OCI-LY3 (cell line): ENCODE results near the gene NSRP1.

ENCODE experiments used
- H2AFZ ChIP-seq: fragments of 200-600, 300-600 bp; shearing (Covaris generic); 2 replicates; pipeline ENCODE4 v1.6.0; 2014; ENCODE audit warnings: antibody characterized with exemption, low read depth, low read length
- H3K27ac ChIP-seq: fragments of 200-600, 300-600 bp; sonication (generic); 2 replicates; pipeline ENCODE4 v1.5.1; 2014; ENCODE audit warnings: mild to moderate bottlenecking, low read length, moderate library complexity, mixed read lengths
- H3K27me3 ChIP-seq: fragments of 200-600, 300-600 bp; sonication (generic); 2 replicates; pipeline ENCODE4 v1.6.1; 2014; ENCODE audit warnings: low read depth, low read length, mixed read lengths
- H3K36me3 ChIP-seq: fragments of 200-600, 300-600 bp; sonication (generic); replicated peaks from 2 replicates; pipeline ENCODE3; 2014; ENCODE audit warnings: low read depth, low read length, mixed read lengths
- H3K4me1 ChIP-seq: fragments of 300-600, 200-600 bp; sonication (generic); 2 replicates; pipeline ENCODE4 v1.6.1; 2014; ENCODE audit warnings: low read length, mixed read lengths
- H3K4me2 ChIP-seq: fragments of 200-600, 300-600 bp; sonication (generic); 2 replicates; pipeline ENCODE4 v1.6.1; 2014; ENCODE audit warnings: low read length, mixed read lengths
- H3K4me3 ChIP-seq: fragments of 300-600, 200-600 bp; sonication (generic); 2 replicates; pipeline ENCODE4 v1.5.1; 2014; ENCODE audit warnings: antibody characterized with exemption, mild to moderate bottlenecking, low read length, moderate library complexity
- H3K79me2 ChIP-seq: fragments of 300-600, 200-600 bp; shearing (Covaris generic); 2 replicates; pipeline ENCODE4 v1.6.1; 2014; ENCODE audit warnings: mild to moderate bottlenecking, low read length, mixed read lengths
- H3K9ac ChIP-seq: fragments of 300-600, 200-600 bp; shearing (Covaris generic); 2 replicates; pipeline ENCODE4 v1.6.0; 2014; ENCODE audit warnings: mild to moderate bottlenecking, low read length, moderate library complexity
- H3K9me3 ChIP-seq: fragments of 200-600, 300-600 bp; shearing (Covaris generic); 2 replicates; pipeline ENCODE4 v1.6.1; 2014; ENCODE audit warnings: low read length, mixed read lengths; ENCODE audit not compliant: insufficient read depth
- H4K20me1 ChIP-seq: fragments of 200-600, 300-600 bp; sonication (generic); 2 replicates; pipeline ENCODE4 v1.6.1; 2016; ENCODE audit warnings: low read length, mixed read lengths; ENCODE audit not compliant: insufficient read depth
- CTCF ChIP-seq: fragments of 200-600, 300-600 bp; sonication (generic); IDR thresholded peaks from 2 replicates; pipeline ENCODE4 v1.5.1; 2014; ENCODE audit warnings: antibody characterized with exemption, low read length, low read depth
- EZH2phosphoT487 ChIP-seq: fragments of 200-600 bp; shearing (Covaris generic); IDR thresholded peaks from 2 replicates; pipeline ENCODE4 v1.6.1; 2018; ENCODE audit warnings: antibody characterized with exemption, mixed run types, low read depth

Gene NSRP1

GRCh38 chr17:30219315-30219714, 102.7 kb downstream of the NSRP1 start:
- no peak overlapping the region for H2AFZ ChIP-seq
- no peaks in the 10 kb centered on the region for H3K79me2 ChIP-seq
- H3K4me1 ChIP-seq, result peaks cover 8% of the 10 kb centered on the region; the same call in 1 of the 2 replicates
- TF ChIP-seq EZH2phosphoT487, result no peak
- no peak for TF ChIP-seq CTCF
- no peak overlapping the region for H3K27ac ChIP-seq
- peaks cover 48% of the 10 kb centered on the region for H3K27me3 ChIP-seq
- no peaks in the 10 kb centered on the region for H3K9me3 ChIP-seq
- no peak overlapping the region for H3K4me3 ChIP-seq
- H3K9ac ChIP-seq, result no peak overlapping the region
- no peaks in the 10 kb centered on the region for H3K36me3 ChIP-seq
- H4K20me1 ChIP-seq, result peaks cover 3% of the 10 kb centered on the region; the same call in 1 of the 2 replicates
- no peak overlapping the region for H3K4me2 ChIP-seq

- H3K9me3 ChIP-seq, result no peaks in the 10 kb centered on the region
- no peak overlapping the region for H3K27ac ChIP-seq
- TF ChIP-seq CTCF (no peak), EZH2phosphoT487 (no peak)
- H3K4me3 ChIP-seq, result no peak overlapping the region
- H2AFZ ChIP-seq, result no peak overlapping the region
- H3K79me2 ChIP-seq, result no peaks in the 10 kb centered on the region
- H3K27me3 ChIP-seq, result peaks cover 51% of the 10 kb centered on the region
- no peak overlapping the region for H3K9ac ChIP-seq
- peaks cover 3% of the 10 kb centered on the region; the same call in 1 of the 2 replicates for H4K20me1 ChIP-seq
- H3K4me2 ChIP-seq, result no peak overlapping the region
- peaks cover 8% of the 10 kb centered on the region; the same call in 1 of the 2 replicates for H3K4me1 ChIP-seq
- no peaks in the 10 kb centered on the region for H3K36me3 ChIP-seq
These were observed 103.2 kb downstream of the NSRP1 start for GRCh38 chr17:30219833-30220232.

GRCh38 chr17:30220414-30220813, 103.8 kb downstream of the NSRP1 start:
- no peak overlapping the region for H3K4me2 ChIP-seq
- TF ChIP-seq CTCF, result no peak
- TF ChIP-seq EZH2phosphoT487, result no peak

GRCh38 chr17:30221346-30221745, 104.7 kb downstream of the NSRP1 start:
- H3K27ac ChIP-seq, result no peak overlapping the region
- H3K9me3 ChIP-seq, result no peaks in the 10 kb centered on the region
- H3K36me3 ChIP-seq, result no peaks in the 10 kb centered on the region
- peaks cover 8% of the 10 kb centered on the region; the same call in 1 of the 2 replicates for H3K4me1 ChIP-seq
- peaks cover 3% of the 10 kb centered on the region; the same call in 1 of the 2 replicates for H4K20me1 ChIP-seq
- H2AFZ ChIP-seq, result no peak overlapping the region
- no peaks in the 10 kb centered on the region for H3K79me2 ChIP-seq
- TF ChIP-seq CTCF (no peak), EZH2phosphoT487 (no peak)
- H3K4me2 ChIP-seq, result no peak overlapping the region
- H3K9ac ChIP-seq, result no peak overlapping the region
- peaks cover 57% of the 10 kb centered on the region for H3K27me3 ChIP-seq
- no peak overlapping the region for H3K4me3 ChIP-seq

More at GRCh38 chr17:30220414-30220813, 103.8 kb downstream of the NSRP1 start:
- H3K4me3 ChIP-seq, result no peak overlapping the region
- no peaks in the 10 kb centered on the region for H3K9me3 ChIP-seq
- H3K36me3 ChIP-seq, result no peaks in the 10 kb centered on the region
- H3K27me3 ChIP-seq, result peaks cover 55% of the 10 kb centered on the region
- H2AFZ ChIP-seq, result no peak overlapping the region
- no peaks in the 10 kb centered on the region for H3K79me2 ChIP-seq
- no peak overlapping the region for H3K27ac ChIP-seq
- peaks cover 8% of the 10 kb centered on the region; the same call in 1 of the 2 replicates for H3K4me1 ChIP-seq
- H4K20me1 ChIP-seq, result peaks cover 3% of the 10 kb centered on the region; the same call in 1 of the 2 replicates
- no peak overlapping the region for H3K9ac ChIP-seq
